HuH-7.5 (cell line): ENCODE data around the gene MYMX.
"Not testable (repeated sequence)": the region's sequence is repeated elsewhere in the genome, so short reads cannot be mapped to it uniquely, and the experiment has no call there.

Source experiments
- DNase-seq: peaks from one replicate; pipeline ENCODE4 v3.0.0; 2011; ENCODE audit warnings: low spot score

The MYMX gene

GRCh38 chr6:44216677-44217331, at the start of gene MYMX:
MYMX (plus strand) TSS chr6:44216926; CDS start chr6:44217472, 546 bp downstream.
- DNase-seq: no peak

- no peak for DNase-seq
Measured at GRCh38 chr6:44167567-44167966, 49.2 kb upstream of the MYMX start.

GRCh38 chr6:44169154-44169553, 47.6 kb upstream of the MYMX start:
- DNase-seq: no peak

GRCh38 chr6:44169886-44170570, 46.7 kb upstream of the MYMX start:
- DNase-seq: no peak

GRCh38 chr6:44171899-44172546, 44.7 kb upstream of the MYMX start:
- DNase-seq: no peak

- peak; percentile 70 for DNase-seq
Measured at GRCh38 chr6:44172731-44173500, 43.8 kb upstream of the MYMX start.

GRCh38 chr6:44176130-44176761, 40.5 kb upstream of the MYMX start:
- DNase-seq: no peak

- DNase-seq: no peak
Measured at GRCh38 chr6:44176762-44177509, 39.8 kb upstream of the MYMX start.

- no peak for DNase-seq
Measured at GRCh38 chr6:44177691-44178423, 38.9 kb upstream of the MYMX start.

- DNase-seq: no peak
Measured at GRCh38 chr6:44178424-44179071, 38.2 kb upstream of the MYMX start.

GRCh38 chr6:44179072-44179536, 37.6 kb upstream of the MYMX start:
- no peak for DNase-seq

- no peak for DNase-seq
Measured at GRCh38 chr6:44179648-44180047, 37.1 kb upstream of the MYMX start.

- DNase-seq: no peak
Measured at GRCh38 chr6:44180406-44180805, 36.3 kb upstream of the MYMX start.

GRCh38 chr6:44180886-44181285, 35.8 kb upstream of the MYMX start:
- no peak for DNase-seq

GRCh38 chr6:44181784-44182183, 34.9 kb upstream of the MYMX start:
- not testable (repeated sequence) for DNase-seq

GRCh38 chr6:44182911-44183390, 33.8 kb upstream of the MYMX start:
- no peak for DNase-seq

GRCh38 chr6:44183783-44184182, 32.9 kb upstream of the MYMX start:
- DNase-seq: no peak

GRCh38 chr6:44185356-44185755, 31.4 kb upstream of the MYMX start:
- DNase-seq: not testable (repeated sequence)

GRCh38 chr6:44185953-44186634, 30.6 kb upstream of the MYMX start:
- no peak for DNase-seq
